Inflammatory macrophage (primary cell): ENCODE results near the gene DGKI.
A peak's percentile ranks its signal among the peaks of the same experiment; 100 is the strongest.

Experiments
- DNase-seq, 2 donors: peaks; one replicate each; pipeline ENCODE4 v3.0.0-alpha.2; 2020 to 2022

DGKI gene

GRCh38 chr7:137787301-137787976, 59.3 kb downstream of the DGKI start:
- DNase-seq, result no peak

- DNase-seq, result no peak
These were observed 68.3 kb downstream of the DGKI start for GRCh38 chr7:137778511-137778910.

- no peak for DNase-seq
These were observed 72.0 kb downstream of the DGKI start for GRCh38 chr7:137774793-137775201.

GRCh38 chr7:137772748-137773147, 74.0 kb downstream of the DGKI start:
- peak; percentile 93 to 95 for DNase-seq

- peak; percentile 76 to 78 for DNase-seq
These were observed 74.5 kb downstream of the DGKI start for GRCh38 chr7:137772316-137772715.

GRCh38 chr7:137771679-137772078, 75.1 kb downstream of the DGKI start:
- no peak for DNase-seq

GRCh38 chr7:137771273-137771672, 75.5 kb downstream of the DGKI start:
- DNase-seq, result no peak

- no peak for DNase-seq
These were observed 78.4 kb downstream of the DGKI start for GRCh38 chr7:137768366-137768765.

GRCh38 chr7:137762334-137762733, 84.4 kb downstream of the DGKI start:
- no peak for DNase-seq

- no peak for DNase-seq
These were observed 86.7 kb downstream of the DGKI start for GRCh38 chr7:137760111-137760510.

- peak; percentile 58 to 70 for DNase-seq
These were observed 89.4 kb downstream of the DGKI start for GRCh38 chr7:137757146-137757925.

GRCh38 chr7:137755846-137756651, 90.7 kb downstream of the DGKI start:
- peak in 1 of 2 donors; percentile 26 for DNase-seq

- peak; percentile 89 to 91 for DNase-seq
These were observed 91.3 kb downstream of the DGKI start for GRCh38 chr7:137755427-137755826.

GRCh38 chr7:137753948-137754851, 92.6 kb downstream of the DGKI start:
- DNase-seq, result peak; percentile 74 to 82

- peak in 1 of 2 donors; percentile 7 for DNase-seq
These were observed 93.2 kb downstream of the DGKI start for GRCh38 chr7:137753575-137753947.

GRCh38 chr7:137753067-137753466, 93.7 kb downstream of the DGKI start:
- no peak for DNase-seq

GRCh38 chr7:137751361-137752009, 95.3 kb downstream of the DGKI start:
- no peak for DNase-seq

GRCh38 chr7:137747359-137748031, 99.3 kb downstream of the DGKI start:
- DNase-seq, result no peak

- no peak for DNase-seq
These were observed 103.8 kb downstream of the DGKI start for GRCh38 chr7:137743021-137743420.

GRCh38 chr7:137742051-137742450, 104.7 kb downstream of the DGKI start:
- DNase-seq, result no peak

- DNase-seq, result no peak
These were observed 105.3 kb downstream of the DGKI start for GRCh38 chr7:137741443-137741842.
